ENCODE measurements around the gene MARS2. TPM values are rescaled to one million over a fixed set of nuclear protein-coding genes. Genes with fewer than 3 reads are reported as not detected.

MARS2 gene
- total RNA-seq, 6 donors from 2014 or later = 3.1 to 12.6 (median 6.4) TPM

DNA sequence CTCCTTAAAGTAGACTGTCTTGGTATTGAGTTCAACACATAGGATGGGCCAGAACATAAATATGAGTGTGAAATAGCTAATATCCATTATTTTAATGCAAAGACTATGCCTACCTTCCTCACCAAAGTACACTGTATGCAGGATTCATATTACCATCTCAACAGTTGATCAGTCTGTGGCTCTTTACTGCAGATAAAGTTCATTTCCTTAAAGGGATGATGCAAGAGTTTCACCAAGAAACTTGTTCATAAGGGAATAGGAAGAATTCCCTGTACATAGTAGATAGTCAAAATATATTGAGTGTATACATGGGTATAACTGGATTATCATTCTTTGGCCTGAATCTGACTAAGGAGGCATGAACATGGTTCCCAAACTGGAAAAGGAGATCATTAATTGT, 35.0 kb downstream of the MARS2 start:
- no peak for DNase-seq
- Histone ChIP-seq H3K27me3 (no peaks in the 10 kb centered on the region), H3K9me3 (no peaks in the 10 kb centered on the region), H3K27ac (no peak overlapping the region), H3K4me1 (no peaks in the 10 kb centered on the region), H3K4me3 (no peak overlapping the region), H3K36me3 (no peaks in the 10 kb centered on the region)
- no peak for ATAC-seq (ENCODE audit: low FRiP score in 2 of 2)
- TF ChIP-seq POLR2AphosphoS5 (IDR thresholded peaks at IDR 0.05) (no peak), CTCF (IDR thresholded peaks at IDR 0.05) (no peak), EP300 (IDR thresholded peaks at IDR 0.05) (no peak)

Other genes starting within 250 kb of the MARS2 start
- 100 to 1,000 TPM in 4 of 6 donors, 10 to 100 TPM in 2; 42.8 to 159 (median 123) TPM for gene HSPD1, start 205.5 kb upstream of the MARS2 start, total RNA-seq
- gene HSPE1, start 205.0 kb upstream of the MARS2 start, total RNA-seq = 10 to 100 TPM; 23.5 to 92.8 (median 51.0) TPM
- gene MOB4, start 189.3 kb upstream of the MARS2 start, total RNA-seq = 10 to 100 TPM in 5 of 6 donors, 1 to 10 TPM in 1; 6.7 to 34.2 (median 17.9) TPM
- 1 to 10 TPM; 1.0 to 7.0 (median 2.8) TPM for gene RFTN2, start 29.8 kb upstream of the MARS2 start, total RNA-seq
- not detected for gene BOLL, start 80.0 kb downstream of the MARS2 start, total RNA-seq
- 10 to 100 TPM in 2 of 6 donors, 1 to 10 TPM in 4; 5.3 to 17.0 (median 8.1) TPM for gene PLCL1, start 99.2 kb downstream of the MARS2 start, total RNA-seq